BJ (cell line): Measurements from ENCODE around the gene POU1F1. TPM values are rescaled to one million over a fixed set of nuclear protein-coding genes. Genes with fewer than 3 reads are reported as not detected.
"Not testable (repeated sequence)": the region's sequence is repeated elsewhere in the genome, so short reads cannot be mapped to it uniquely, and the experiment has no call there.

ENCODE experiments used
- CTCF ChIA-PET: fragments of 350-600 bp; formaldehyde crosslinking; extraction: SDS; loops from one replicate; lab custom pipeline; 2021; ENCODE audit warnings: antibody characterized with exemption, inconsistent platforms; lab: Yijun Ruan, JAX
- POLR2A ChIA-PET: fragments of 300-600 bp; sonication (Branson Sonifier 250); formaldehyde crosslinking; extraction: SDS; loops from one replicate; lab custom pipeline; 2021; ENCODE audit warnings: antibody characterized with exemption; lab: Charles Lee
- DNase-seq: peaks from one replicate; pipeline ENCODE4 v3.0.0-alpha.2; 2011; ENCODE audit warnings: low read depth
- H3K27me3 ChIP-seq: 2 replicates; pipeline ENCODE4 v1.6.0; 2011; ENCODE audit warnings: low read length; ENCODE audit not compliant: control insufficient read depth, insufficient read depth
- H3K36me3 ChIP-seq: 2 replicates; pipeline ENCODE4 v1.5.1; 2011; ENCODE audit warnings: low read length; ENCODE audit not compliant: control insufficient read depth, insufficient read depth
- H3K4me3 ChIP-seq: 2 replicates; pipeline ENCODE4 v1.5.1; 2011; ENCODE audit warnings: low read depth, mild to moderate bottlenecking, control low read depth, low read length
- polyA plus RNA-seq: library from polyadenylated mRNA; depleted of rRNA; stranded (reverse); fragments of >200 nt; gene quantifications from 2 replicates; pipeline ENCODE4 v1.2.3, GENCODE V29; 2011
- TF ChIP-seq, protein P1 (sequence below): IDR thresholded peaks from 2 replicates; pipeline ENCODE4 v1.5.1; 2011; ENCODE audit warnings: low read depth, mild to moderate bottlenecking, control low read depth, inconsistent platforms, low read length, moderate library complexity; ENCODE audit not compliant: insufficient read depth

POU1F1 gene
- polyA plus RNA-seq, 1 experiment: not detected

DNA sequence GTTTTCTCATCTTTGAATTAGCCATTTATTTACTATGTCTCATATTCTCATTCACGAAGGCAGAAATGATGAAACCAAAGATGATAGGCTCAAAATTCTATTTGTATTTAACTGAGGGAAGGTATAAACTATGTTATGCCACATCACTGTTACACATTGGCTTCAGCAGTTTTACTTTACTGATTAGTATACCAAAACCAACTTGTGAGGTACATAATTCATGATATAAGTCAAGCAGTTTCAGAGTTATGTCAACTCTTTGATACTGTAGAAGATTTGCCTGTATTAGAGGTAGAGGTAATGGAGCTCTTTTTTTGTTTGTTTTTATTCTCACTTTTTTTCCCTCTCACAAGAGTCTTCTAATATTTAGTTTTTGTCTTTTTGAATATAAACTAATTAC is 26.4 kb downstream of the POU1F1 start:
- POLR2A ChIA-PET: no interaction called here
- Histone ChIP-seq H3K4me3 (no peak overlapping the region), H3K36me3 (no peaks in the 10 kb centered on the region), H3K27me3 (no peaks in the 10 kb centered on the region)
- no peak for DNase-seq
- TF ChIP-seq, protein P1, sequence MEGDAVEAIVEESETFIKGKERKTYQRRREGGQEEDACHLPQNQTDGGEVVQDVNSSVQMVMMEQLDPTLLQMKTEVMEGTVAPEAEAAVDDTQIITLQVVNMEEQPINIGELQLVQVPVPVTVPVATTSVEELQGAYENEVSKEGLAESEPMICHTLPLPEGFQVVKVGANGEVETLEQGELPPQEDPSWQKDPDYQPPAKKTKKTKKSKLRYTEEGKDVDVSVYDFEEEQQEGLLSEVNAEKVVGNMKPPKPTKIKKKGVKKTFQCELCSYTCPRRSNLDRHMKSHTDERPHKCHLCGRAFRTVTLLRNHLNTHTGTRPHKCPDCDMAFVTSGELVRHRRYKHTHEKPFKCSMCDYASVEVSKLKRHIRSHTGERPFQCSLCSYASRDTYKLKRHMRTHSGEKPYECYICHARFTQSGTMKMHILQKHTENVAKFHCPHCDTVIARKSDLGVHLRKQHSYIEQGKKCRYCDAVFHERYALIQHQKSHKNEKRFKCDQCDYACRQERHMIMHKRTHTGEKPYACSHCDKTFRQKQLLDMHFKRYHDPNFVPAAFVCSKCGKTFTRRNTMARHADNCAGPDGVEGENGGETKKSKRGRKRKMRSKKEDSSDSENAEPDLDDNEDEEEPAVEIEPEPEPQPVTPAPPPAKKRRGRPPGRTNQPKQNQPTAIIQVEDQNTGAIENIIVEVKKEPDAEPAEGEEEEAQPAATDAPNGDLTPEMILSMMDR: no peak
- CTCF ChIA-PET: no interaction called here

DNA sequence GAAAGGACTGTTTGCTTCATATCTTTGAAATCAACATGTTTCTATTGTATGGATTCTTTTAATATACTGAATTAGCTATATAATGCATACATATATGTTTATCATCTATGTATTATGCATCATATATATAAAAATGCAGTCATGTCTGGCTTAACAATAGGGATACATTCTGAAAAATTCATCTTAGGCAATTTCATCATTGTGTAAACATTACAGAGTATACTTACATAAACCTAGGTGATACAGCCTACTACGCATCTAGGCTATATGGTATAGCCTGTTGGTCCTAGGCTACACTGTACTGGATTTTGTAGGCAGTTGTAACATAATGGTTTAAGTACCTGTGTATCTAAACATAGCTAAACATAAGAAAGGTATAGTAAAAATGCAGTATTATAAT is 27.6 kb downstream of the POU1F1 start:
- Histone ChIP-seq H3K36me3 (no peaks in the 10 kb centered on the region), H3K27me3 (no peaks in the 10 kb centered on the region), H3K4me3 (no peak overlapping the region)
- ChIA-PET POLR2A (no interaction called here), CTCF (interaction anchor here (0.8 to 3.6 kb wide), 2 partner anchors 11 to 13 kb away, joined by 3 to 18 read pairs; no protein-coding TSS in a partner anchor)
- TF ChIP-seq, protein P1: no peak
- DNase-seq: no peak

DNA sequence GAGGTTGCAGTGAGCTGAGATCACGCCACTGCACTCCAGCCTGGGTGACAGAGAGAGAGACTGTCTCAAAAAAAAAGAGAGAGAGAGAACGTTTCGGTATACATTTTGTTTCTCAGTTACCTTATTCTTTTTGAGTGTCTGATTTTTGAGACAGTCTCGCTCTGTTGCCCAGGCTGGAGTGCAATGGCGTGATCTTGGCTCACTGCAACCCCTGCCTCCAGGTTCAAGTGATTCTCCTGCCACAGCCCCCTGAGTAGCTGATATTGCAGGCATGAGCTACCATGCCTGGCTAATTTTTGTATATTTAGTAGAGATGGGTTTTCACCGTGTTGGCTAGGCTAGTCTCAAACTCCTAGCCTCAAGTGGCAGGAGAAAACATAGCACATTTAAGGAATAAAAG is 28.2 kb downstream of the POU1F1 start:
- H3K36me3 ChIP-seq, H3K4me3 ChIP-seq, DNase-seq, POLR2A ChIA-PET, H3K27me3 ChIP-seq: not testable (repeated sequence)
- CTCF ChIA-PET: interaction anchor here (0.8 to 3.6 kb wide), 2 partner anchors 12 to 14 kb away, joined by 3 to 18 read pairs; no protein-coding TSS in a partner anchor

DNA sequence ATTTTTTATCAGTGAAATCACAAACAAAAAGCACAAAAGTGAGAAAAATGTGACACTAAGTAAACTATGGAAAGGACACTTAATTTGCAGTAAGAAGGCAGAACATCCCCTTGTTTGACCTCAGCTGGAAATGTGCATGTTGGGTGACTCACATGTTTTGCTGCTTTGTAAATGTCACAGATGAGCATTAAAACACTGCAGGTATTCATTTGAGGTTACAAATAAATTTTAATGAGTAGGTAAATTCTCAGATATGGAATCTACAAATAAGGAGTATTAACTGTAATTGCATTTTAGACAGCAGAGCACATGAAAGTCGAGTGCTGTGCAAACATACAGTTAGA is 29.0 kb downstream of the POU1F1 start:
- ChIA-PET CTCF (interaction anchor here (0.7 to 3.6 kb wide), 2 partner anchors 13 to 181 kb away, joined by 3 to 18 read pairs; no protein-coding TSS in a partner anchor), POLR2A (no interaction called here)
- TF ChIP-seq, protein P1: no peak
- no peaks in the 10 kb centered on the region for H3K36me3 ChIP-seq
- DNase-seq: no peak
- H3K4me3 ChIP-seq: no peak overlapping the region
- H3K27me3 ChIP-seq: no peaks in the 10 kb centered on the region

DNA sequence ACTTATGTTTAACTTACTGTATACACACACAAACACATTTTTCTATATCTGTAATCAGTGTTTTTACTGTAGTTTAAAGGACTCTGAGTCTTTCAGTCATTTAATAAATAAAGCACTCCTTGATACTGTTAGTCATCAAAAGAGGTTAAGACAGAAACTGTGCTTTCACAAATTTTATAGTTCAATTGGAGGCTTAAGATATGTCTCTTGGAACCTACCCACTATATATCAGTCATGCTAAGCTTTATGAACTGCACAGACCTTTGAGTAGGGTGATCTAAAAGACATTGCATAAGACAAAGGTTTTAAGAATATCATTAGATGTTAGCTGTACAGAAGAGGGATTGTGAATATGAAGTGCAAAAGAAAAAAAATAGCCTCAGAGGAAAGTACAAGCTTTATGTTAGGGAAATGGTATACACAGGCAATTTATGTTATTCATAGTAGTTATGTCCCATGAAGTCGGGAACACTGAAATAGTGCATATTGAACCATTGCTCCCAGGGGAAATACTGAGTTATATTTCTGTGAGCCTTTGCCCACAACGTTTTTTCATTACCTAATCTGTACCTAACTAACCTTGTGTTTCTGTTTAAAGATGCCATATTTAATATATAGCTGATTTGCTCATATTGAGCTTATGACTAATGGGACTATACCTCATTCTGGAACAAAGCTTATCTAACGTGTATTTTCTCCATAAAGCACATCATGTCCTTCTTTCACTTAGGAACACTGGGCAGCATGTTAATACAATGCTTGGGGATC is 29.5 kb downstream of the POU1F1 start:
- TF ChIP-seq, protein P1: no peak
- no peak for DNase-seq
- Histone ChIP-seq H3K4me3 (no peak overlapping the region), H3K36me3 (no peaks in the 10 kb centered on the region), H3K27me3 (no peaks in the 10 kb centered on the region)
- ChIA-PET POLR2A (no interaction called here), CTCF (interaction anchor here (0.7 to 3.6 kb wide), 2 partner anchors 13 to 180 kb away, joined by 3 to 18 read pairs; no protein-coding TSS in a partner anchor)

DNA sequence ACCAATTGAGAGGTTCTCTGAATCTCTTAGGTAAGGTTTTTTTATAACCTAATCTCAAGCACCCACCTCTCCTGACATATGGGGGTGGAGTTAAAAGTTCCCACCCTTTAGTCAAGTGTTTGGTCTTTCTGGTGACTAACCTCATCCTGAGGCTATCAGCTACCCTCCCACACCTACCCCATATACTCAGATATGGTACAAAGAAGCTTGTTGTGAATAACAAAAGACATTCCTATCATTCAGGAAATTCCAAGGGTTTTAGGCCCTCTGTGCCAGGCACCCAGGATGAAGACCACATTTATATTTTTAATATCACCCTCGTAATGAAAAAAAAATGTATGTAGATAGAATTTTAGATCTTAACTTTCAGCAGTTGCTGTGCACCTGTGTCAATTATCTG is 40.3 kb downstream of the POU1F1 start:
- no peak for DNase-seq
- no peak overlapping the region for H3K4me3 ChIP-seq
- POLR2A ChIA-PET: no interaction called here
- CTCF ChIA-PET: interaction anchor here (0.6 kb wide), 1 partner anchor 120 kb away, joined by 4 read pairs; no protein-coding TSS in a partner anchor
- no peaks in the 10 kb centered on the region for H3K36me3 ChIP-seq
- H3K27me3 ChIP-seq: no peaks in the 10 kb centered on the region
- TF ChIP-seq, protein P1: no peak
